Small intestine (tissue), 7 donors: ENCODE data around the gene BRD4. TPM values are rescaled to one million over a fixed set of nuclear protein-coding genes. Genes with fewer than 3 reads are reported as not detected.
A peak's percentile ranks its signal among the peaks of the same experiment; 100 is the strongest.

Experiments used
- DNase-seq, 2 donors: peaks; one replicate each; pipeline versions ENCODE4 v3.0.0 to v3.0.0-alpha.2; 2013
- FAIRE-seq: peaks from 2 replicates; lab custom pipeline; 2012; peaks lifted over from hg19 to GRCh38; lab: Jason Lieb, UNC
- H3K27ac ChIP-seq, 3 donors: one replicate each; pipeline ENCODE4 v1.5.1; 2013; ENCODE audit warnings: low read length in 2 of 3, mild to moderate bottlenecking in 2 of 3, control low read depth in 1 of 3, inconsistent platforms in 1 of 3, low read depth in 1 of 3, moderate library complexity in 1 of 3
- H3K27me3 ChIP-seq, 3 donors: one replicate each; pipeline ENCODE4 v1.6.1; 2013; ENCODE audit warnings: low read length in 3 of 3, inconsistent platforms in 1 of 3; ENCODE audit not compliant: control insufficient read depth in 3 of 3, insufficient read depth in 3 of 3
- H3K36me3 ChIP-seq, 3 donors: one replicate each; pipeline ENCODE4 v1.6.1; 2013; ENCODE audit warnings: low read length in 3 of 3, inconsistent platforms in 1 of 3, low read depth in 1 of 3, mild to moderate bottlenecking in 1 of 3, moderate library complexity in 1 of 3; ENCODE audit not compliant: control insufficient read depth in 3 of 3, insufficient read depth in 2 of 3
- H3K4me1 ChIP-seq, 3 donors: one replicate each; pipeline ENCODE4 v1.6.1; 2013; ENCODE audit warnings: low read length in 2 of 3, inconsistent platforms in 1 of 3, low read depth in 1 of 3, mild to moderate bottlenecking in 1 of 3, moderate library complexity in 1 of 3; ENCODE audit not compliant: control insufficient read depth in 3 of 3, insufficient read depth in 2 of 3
- H3K4me3 ChIP-seq, 3 donors: one replicate each; pipeline ENCODE4 v1.5.1; 2013; ENCODE audit warnings: low read length in 3 of 3, control low read depth in 1 of 3, inconsistent platforms in 1 of 3, low read depth in 1 of 3, mild to moderate bottlenecking in 1 of 3, moderate library complexity in 1 of 3
- H3K9me3 ChIP-seq, 2 donors: one replicate each; pipeline ENCODE4 v1.6.1; 2013; ENCODE audit warnings: low read depth in 1 of 2, low read length in 1 of 2; ENCODE audit not compliant: control insufficient read depth in 2 of 2, insufficient read depth in 1 of 2
- WGBS, 3 donors: extraction: QIAGEN DNeasy Blood & Tissue Kit; methylation state at CpG; one replicate each; pipeline ENCODE4 v1.1.7; 2013; 5-methylcytosine and 5-hydroxymethylcytosine counted together
- polyA plus RNA-seq, 4 donors: library from polyadenylated mRNA; stranded (reverse) in 3 of 4; unstranded in 1 of 4; fragments of 200-250 nt in 3 of 4; fragments of 120-200 nt in 1 of 4; gene quantifications; one replicate each; pipeline versions ENCODE4 v1.2.1 to v1.2.3, GENCODE V29; 2013
- donor health status: healthy with polysubstance abuse.
- donor health status: control.
- donor health status: control.
- donor health status: Bipolar disorder and iron deficiency.
- donor health status: healthy.

The BRD4 gene
- polyA plus RNA-seq, 4 donors, result 15.7 to 41.4 (median 24.7) TPM

DNA sequence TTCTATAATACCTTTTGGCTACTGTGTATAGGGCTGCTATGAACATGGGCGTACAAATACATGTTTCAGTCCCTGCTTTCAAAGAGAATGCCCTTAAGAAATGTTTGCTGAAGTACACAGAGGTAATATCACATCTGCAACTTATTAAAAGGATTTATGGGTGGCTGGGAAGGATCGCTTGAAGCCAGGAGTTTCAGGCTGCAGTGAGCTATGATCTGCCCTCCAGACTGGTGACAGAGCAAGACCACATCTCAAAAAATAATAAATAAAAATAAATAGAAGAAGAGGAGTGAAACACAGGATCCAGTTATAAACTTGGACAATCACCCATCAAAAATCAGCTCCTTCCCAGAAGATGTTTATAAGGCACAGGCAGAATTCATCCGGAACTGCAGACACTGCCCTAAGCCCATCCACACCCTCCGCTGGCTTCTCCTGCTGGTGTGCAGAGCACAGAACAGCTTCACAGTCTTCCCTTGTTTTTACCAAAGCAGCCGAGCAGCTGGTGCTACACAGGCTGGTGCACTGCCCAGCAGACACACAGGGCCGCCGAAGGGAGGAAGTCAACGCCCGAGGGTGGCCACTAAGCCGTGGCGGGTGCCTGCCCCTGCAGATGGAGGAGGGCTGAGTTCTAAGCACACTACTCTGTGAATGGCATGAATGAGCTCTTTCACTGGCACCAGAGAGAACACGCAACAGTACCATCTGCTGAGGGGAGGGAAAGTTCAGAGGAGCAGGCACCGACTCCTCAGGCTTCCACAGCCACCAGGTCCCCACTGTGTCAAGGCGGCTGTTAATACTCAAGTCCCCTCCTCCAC is 44.0 kb downstream of the BRD4 start:
- WGBS, 3 donors, result 40 to 49% (median 40%) methylated on average over 14 of the region's 14 CpGs
- Histone ChIP-seq H3K27ac (no peak overlapping the region), H3K9me3 (no peaks in the 10 kb centered on the region), H3K4me1 (peaks cover 7 to 48% (median 7%) of the 10 kb centered on the region in 3 donors), H3K4me3 (no peak overlapping the region), H3K27me3 (no peaks in the 10 kb centered on the region), H3K36me3 (peaks cover 0 to 8% (median 2%) of the 10 kb centered on the region in 3 donors)
- no peak for FAIRE-seq
- DNase-seq, result no peak

DNA sequence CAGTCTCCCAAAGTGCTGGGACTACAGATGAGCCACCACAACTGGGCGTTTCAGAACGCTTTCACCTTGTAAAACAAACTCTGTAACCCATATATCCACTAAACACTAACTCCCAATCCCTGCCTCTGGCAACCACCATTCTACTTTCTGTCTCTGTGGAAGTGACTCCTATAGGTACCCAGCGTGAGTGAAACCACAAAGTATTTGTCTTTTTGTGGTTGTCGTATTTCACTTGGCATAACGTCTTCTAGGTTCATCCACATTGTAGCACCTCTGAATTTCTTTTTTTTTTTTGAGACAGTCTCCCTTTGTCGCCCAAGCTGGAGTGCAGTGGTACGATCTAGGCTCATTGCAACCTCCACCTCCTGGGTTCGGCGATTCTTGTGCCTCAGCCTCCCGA is 44.8 kb downstream of the BRD4 start:
- H3K27me3 ChIP-seq, result no peaks in the 10 kb centered on the region
- H3K9me3 ChIP-seq, result no peaks in the 10 kb centered on the region
- H3K27ac ChIP-seq, result no peak overlapping the region
- peaks cover 5 to 47% (median 7%) of the 10 kb centered on the region in 3 donors for H3K4me1 ChIP-seq
- FAIRE-seq (no peak), DNase-seq (no peak)
- H3K36me3 ChIP-seq, result peaks cover 2 to 8% (median 2%) of the 10 kb centered on the region in 3 donors
- 76 to 87% (median 78%) methylated on average over 10 of the region's 10 CpGs for WGBS, 3 donors
- no peak overlapping the region for H3K4me3 ChIP-seq

DNA sequence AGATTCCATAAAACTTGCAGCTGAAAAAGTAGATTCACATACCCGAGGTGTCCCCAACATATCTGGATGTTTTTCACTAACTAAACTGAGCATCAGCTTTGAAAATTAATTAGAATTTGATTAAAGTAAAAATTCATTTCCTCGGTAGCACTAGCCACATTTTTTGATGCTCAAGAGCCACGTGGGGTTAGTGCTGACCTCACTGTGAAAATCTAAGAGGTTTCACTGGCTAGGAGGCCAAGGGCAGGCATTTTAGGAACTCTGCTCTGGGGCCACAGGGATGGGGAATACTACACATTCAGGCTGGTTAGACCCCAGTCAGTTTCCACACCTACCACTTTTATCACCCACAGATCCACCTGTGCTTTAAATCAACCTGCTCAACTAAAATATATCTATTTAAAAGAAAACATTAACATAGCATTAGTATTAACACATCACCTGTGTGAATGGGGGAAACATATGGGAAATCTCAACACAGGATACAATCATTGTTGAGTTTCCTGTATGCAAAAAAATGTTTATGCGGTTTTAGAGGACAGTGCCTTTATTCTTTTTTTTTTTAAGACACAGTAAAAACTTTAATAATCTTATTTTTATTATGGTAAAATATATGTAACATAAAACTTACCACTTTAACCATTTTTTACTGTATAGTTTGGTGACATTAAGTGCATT is 45.5 kb downstream of the BRD4 start:
- peaks cover 5 to 53% (median 7%) of the 10 kb centered on the region in 3 donors for H3K4me1 ChIP-seq
- H3K9me3 ChIP-seq, result no peaks in the 10 kb centered on the region
- 50 to 56% (median 51%) methylated on average over 4 of the region's 4 CpGs for WGBS, 3 donors
- DNase-seq (no peak), FAIRE-seq (no peak)
- H3K27ac ChIP-seq, result peak overlapping the region in 1 of 3 donors; percentile 30
- no peaks in the 10 kb centered on the region for H3K27me3 ChIP-seq
- peaks cover 2 to 8% (median 2%) of the 10 kb centered on the region in 3 donors for H3K36me3 ChIP-seq
- H3K4me3 ChIP-seq, result no peak overlapping the region

DNA sequence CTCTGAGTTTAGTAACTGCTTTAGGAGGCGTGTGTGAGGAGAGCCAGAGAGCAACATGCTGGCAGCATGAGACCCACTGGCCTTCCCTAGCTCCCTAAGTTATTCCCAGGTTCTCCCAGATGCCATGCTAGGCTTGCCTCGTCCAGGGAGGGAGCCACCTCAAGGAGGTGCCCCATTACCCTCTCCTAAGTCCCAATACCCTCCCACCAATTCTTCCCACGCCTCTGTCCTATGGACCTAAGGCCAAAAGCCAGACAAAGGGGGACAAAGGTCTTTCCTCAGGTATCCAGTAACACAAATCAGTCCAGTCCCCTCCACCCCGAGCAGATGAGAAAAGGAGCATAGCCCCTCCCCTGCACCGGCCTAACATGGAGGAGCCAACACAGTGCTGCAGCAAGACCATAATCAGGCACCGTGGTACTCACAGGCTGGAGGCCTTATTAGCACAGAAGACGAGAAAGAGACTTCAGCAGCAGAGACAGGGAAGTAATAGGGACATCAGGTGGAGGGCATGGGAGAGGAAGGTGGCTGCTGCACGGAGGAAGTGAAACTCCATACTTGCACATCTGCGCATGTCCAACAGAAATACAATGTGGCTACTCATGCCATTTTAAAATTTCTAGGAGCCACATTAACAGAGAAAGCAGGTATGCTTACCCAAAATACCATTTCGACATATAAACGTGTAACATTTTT is 46.3 kb downstream of the BRD4 start:
- peak in 1 of 2 donors; percentile 28 for DNase-seq
- Histone ChIP-seq H3K36me3 (peaks cover 2 to 10% (median 2%) of the 10 kb centered on the region in 3 donors), H3K9me3 (no peaks in the 10 kb centered on the region), H3K4me3 (no peak overlapping the region), H3K4me1 (peaks cover 5 to 56% (median 12%) of the 10 kb centered on the region in 3 donors), H3K27me3 (no peaks in the 10 kb centered on the region), H3K27ac (no peak overlapping the region)
- WGBS, 3 donors, result 58 to 62% (median 60%) methylated on average over 11 of the region's 11 CpGs
- FAIRE-seq, result no peak

DNA sequence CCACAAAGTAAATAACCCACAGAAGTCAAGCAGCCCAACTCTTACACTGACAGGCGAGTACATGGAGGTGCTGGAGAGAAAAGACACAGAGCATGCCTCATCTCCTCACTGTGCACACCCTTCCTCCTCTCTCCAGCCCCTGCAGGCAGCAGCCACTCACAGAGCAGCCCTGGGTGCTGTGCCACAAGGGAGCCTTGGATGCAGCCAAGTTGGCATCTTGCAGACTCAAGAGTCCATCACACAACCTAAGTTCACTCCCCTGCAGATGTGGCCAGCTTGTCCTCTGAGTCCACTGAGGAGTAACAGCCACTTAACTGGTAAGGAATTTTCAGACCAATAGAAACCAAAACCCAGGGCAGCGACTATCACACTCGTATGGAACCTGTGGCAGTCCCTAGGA is 47.4 kb downstream of the BRD4 start:
- Histone ChIP-seq H3K4me1 (peaks cover 5 to 53% (median 21%) of the 10 kb centered on the region in 3 donors), H3K36me3 (peaks cover 2 to 14% (median 2%) of the 10 kb centered on the region in 3 donors), H3K9me3 (no peaks in the 10 kb centered on the region), H3K4me3 (no peak overlapping the region), H3K27me3 (no peaks in the 10 kb centered on the region), H3K27ac (no peak overlapping the region)
- FAIRE-seq, result no peak
- DNase-seq, result no peak
- 71 to 83% (median 74%) methylated on average over 3 of the region's 3 CpGs for WGBS, 3 donors

DNA sequence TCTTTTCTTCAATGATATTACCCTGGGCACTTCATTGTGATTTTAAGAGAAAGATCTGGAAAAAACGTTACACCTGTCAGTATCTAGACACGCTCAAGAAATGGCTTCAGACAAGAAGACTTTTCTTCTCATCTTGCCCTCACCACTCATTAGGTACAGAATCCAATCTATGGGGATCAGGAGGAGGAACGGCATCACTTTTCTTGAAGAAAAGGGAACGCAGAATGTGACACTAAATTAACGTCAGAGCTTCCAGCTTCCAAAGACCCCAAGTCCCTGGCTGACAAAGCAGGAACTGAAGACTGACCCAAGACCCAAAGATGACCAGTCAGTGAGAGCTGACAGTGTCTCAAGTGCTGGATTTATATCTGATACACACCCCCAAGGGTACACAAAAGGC is 48.2 kb downstream of the BRD4 start:
- WGBS, 3 donors, result 82 to 85% (median 84%) methylated on average over 5 of the region's 5 CpGs
- peaks cover 5 to 56% (median 21%) of the 10 kb centered on the region in 3 donors for H3K4me1 ChIP-seq
- no peaks in the 10 kb centered on the region for H3K27me3 ChIP-seq
- H3K36me3 ChIP-seq, result peaks cover 2 to 14% (median 2%) of the 10 kb centered on the region in 3 donors
- no peak overlapping the region for H3K27ac ChIP-seq
- H3K4me3 ChIP-seq, result no peak overlapping the region
- DNase-seq, result no peak
- FAIRE-seq, result no peak
- no peaks in the 10 kb centered on the region for H3K9me3 ChIP-seq

DNA sequence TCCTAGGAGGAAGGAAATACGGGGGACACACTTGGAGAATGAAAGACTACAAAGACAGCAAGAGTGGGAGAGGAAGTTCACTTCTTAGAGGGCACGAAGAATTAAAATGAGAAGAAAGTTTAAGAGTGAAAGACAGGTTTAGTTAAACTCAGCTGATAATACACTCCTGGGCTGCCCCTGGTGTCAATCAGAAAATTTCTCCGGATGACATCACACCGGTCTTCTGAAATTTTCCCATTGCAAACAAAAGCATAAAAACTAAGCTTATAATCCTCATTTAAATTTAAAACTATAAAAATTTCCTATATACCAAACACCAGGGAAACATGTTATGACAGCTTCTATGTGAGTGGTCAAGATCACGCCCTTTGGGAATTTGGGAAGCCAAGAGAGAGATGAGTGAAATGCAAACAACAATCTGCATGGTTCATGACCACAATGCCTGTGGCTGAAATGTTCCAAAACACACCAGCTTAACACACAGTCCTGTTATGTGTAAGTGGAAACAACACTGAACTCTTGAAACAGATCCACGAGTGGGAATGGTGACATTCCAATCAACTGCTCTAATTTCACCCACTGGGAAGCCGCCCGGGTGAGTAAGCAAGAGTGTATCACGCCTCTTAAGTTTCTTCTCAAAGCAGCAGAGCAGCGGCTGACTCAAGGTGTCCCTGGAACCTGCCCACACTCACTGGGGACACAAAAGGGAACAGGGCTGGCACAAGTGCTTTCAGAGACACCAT is 49.0 kb downstream of the BRD4 start:
- DNase-seq (no peak), FAIRE-seq (no peak)
- H3K4me1 ChIP-seq, result peaks cover 5 to 49% (median 21%) of the 10 kb centered on the region in 3 donors
- H3K4me3 ChIP-seq, result no peak overlapping the region
- H3K27me3 ChIP-seq, result no peaks in the 10 kb centered on the region
- peak overlapping the region in 1 of 3 donors; percentile 22 for H3K27ac ChIP-seq
- H3K9me3 ChIP-seq, result no peaks in the 10 kb centered on the region
- H3K36me3 ChIP-seq, result peaks cover 0 to 10% (median 2%) of the 10 kb centered on the region in 3 donors
- WGBS, 3 donors, result 57 to 75% (median 74%) methylated on average over 10 of the region's 10 CpGs
